Measurements from ENCODE around the gene PPP1R26. TPM values are rescaled to one million over a fixed set of nuclear protein-coding genes. Genes with fewer than 3 reads are reported as not detected.

The PPP1R26 gene
- polyA plus RNA-seq, 3 donors: 0.56 to 4.7 (median 0.60) TPM

Other genes starting within 250 kb of the PPP1R26 start
- gene MRPS2, start 20.9 kb downstream of the PPP1R26 start, polyA plus RNA-seq: 10 to 100 TPM; 27.9 to 54.4 (median 30.2) TPM
- not detected for gene LCN1, start 41.7 kb downstream of the PPP1R26 start, polyA plus RNA-seq
- gene OBP2A, start 66.3 kb downstream of the PPP1R26 start, polyA plus RNA-seq: not detected
- not detected for gene PAEP, start 82.0 kb downstream of the PPP1R26 start, polyA plus RNA-seq
- gene GLT6D1, start 159.8 kb downstream of the PPP1R26 start, polyA plus RNA-seq: not detected
- not detected for gene LCN9, start 183.5 kb downstream of the PPP1R26 start, polyA plus RNA-seq
- not detected for gene SOHLH1, start 219.7 kb downstream of the PPP1R26 start, polyA plus RNA-seq
- gene KCNT1, start 222.4 kb downstream of the PPP1R26 start, polyA plus RNA-seq: not detected

Data from CD14-positive monocyte (primary cell).